Epithelial cell of esophagus (primary cell): ENCODE data around the gene MRPL22.

Experiments used
- DNase-seq: peaks from one replicate; pipeline ENCODE4 v3.0.0; 2010; ENCODE audit warnings: low read depth
- H3K4me3 ChIP-seq: 2 replicates; pipeline ENCODE4 v1.5.1; 2011; ENCODE audit warnings: mild to moderate bottlenecking, low read length, control low read depth
- TF ChIP-seq, protein P1 (sequence below): IDR thresholded peaks from 2 replicates; pipeline ENCODE4 v1.5.1; 2011; ENCODE audit warnings: low read depth, mild to moderate bottlenecking, low read length, control low read depth, inconsistent platforms; ENCODE audit not compliant: insufficient read depth; ENCODE audit errors: missing control alignments

MRPL22 gene

DNA sequence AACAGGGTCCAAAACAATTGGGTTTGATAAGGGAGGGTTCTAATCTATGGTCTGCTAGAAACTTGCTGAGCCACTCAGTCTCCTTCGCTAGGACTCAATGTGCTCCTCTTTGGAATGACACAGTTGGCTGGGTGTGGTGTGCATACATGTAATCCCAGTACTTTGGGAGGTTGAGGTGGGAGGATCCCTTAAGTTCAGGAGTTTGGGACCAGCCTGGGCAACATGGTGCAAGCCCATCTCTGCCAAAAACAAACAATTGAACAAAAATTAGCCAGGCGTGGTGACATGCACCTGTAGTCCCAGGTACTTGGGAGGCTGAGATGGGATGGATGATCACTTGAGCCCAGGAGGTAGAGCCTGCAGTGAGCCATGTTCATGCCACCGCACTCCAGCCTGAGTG, 70.0 kb downstream of the MRPL22 start:
- TF ChIP-seq, protein P1, sequence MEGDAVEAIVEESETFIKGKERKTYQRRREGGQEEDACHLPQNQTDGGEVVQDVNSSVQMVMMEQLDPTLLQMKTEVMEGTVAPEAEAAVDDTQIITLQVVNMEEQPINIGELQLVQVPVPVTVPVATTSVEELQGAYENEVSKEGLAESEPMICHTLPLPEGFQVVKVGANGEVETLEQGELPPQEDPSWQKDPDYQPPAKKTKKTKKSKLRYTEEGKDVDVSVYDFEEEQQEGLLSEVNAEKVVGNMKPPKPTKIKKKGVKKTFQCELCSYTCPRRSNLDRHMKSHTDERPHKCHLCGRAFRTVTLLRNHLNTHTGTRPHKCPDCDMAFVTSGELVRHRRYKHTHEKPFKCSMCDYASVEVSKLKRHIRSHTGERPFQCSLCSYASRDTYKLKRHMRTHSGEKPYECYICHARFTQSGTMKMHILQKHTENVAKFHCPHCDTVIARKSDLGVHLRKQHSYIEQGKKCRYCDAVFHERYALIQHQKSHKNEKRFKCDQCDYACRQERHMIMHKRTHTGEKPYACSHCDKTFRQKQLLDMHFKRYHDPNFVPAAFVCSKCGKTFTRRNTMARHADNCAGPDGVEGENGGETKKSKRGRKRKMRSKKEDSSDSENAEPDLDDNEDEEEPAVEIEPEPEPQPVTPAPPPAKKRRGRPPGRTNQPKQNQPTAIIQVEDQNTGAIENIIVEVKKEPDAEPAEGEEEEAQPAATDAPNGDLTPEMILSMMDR = no peak

DNA sequence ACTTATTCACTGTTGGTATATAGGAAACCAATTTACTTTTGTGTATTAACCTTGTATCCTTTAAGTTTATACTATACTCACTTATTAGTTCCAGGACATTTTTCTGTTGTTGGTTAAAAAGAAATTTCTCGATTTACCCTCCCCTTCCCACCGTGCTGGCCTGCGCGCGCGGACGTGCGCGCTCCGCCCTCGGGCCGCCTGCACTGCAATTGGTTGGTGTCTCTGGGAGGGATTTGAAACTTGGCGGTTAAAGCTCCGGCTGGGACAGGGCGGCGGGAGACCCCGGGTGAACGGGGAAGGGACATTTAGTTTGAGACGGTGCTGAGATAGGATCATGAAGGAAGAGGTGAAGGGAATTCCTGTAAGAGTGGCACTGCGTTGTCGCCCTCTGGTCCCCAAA, 72.7 kb downstream of the MRPL22 start, which contains the start of gene KIF4B:
TSS of gene KIF4B (plus strand) at position 230 of the 400 bp plus-strand sequence. CDS start at position 335, 105 bp downstream.
- H3K4me3 ChIP-seq = no peak within 1 kb of the TSS
- DNase-seq = no peak
- TF ChIP-seq, protein P1 = no peak

More for the DNA sequence above, 70.0 kb downstream of the MRPL22 start:
- no peak overlapping the region for H3K4me3 ChIP-seq
- DNase-seq = no peak

- TF ChIP-seq, protein P1 = no peak
- DNase-seq = no peak
- H3K4me3 ChIP-seq = no peak overlapping the region
Measured at GRCh38 chr5:155015239-155015638, 74.4 kb downstream of the MRPL22 start.

DNA sequence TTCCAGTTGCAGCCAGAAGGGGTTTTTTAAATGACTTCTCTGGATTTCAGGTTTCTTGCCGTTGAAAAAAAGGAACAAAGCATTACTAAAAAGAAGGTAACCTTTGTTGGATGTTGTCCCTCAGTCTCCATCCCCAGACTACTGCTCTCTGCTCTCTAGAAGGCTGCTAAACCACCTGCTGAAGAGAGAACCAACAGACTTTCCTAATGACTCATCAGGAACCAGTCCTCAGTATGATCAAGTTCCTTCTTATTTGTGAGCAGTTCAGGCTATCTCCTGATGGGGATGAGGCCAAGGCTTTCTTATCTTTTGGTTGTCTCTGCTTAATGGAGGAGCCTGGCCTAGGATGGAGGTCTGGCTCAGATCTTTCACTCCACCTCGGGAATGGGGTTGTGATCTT, 76.7 kb downstream of the MRPL22 start:
- TF ChIP-seq, protein P1 = no peak
- H3K4me3 ChIP-seq = no peak overlapping the region
- peak; percentile 45 for DNase-seq
